Hepatocyte (in vitro differentiated cells): ENCODE results near the gene UBE2O.

Source experiments
- EZH2 ChIP-seq: fragments of 200-600 bp; sonication (generic); IDR thresholded peaks from 2 replicates; pipeline ENCODE4 v1.6.1; 2016; ENCODE audit warnings: antibody characterized with exemption, mild to moderate bottlenecking, borderline replicate concordance
- EZH2phosphoT487 ChIP-seq: fragments of 200-600 bp; sonication (generic); IDR thresholded peaks from one replicate; pipeline ENCODE4 v1.6.1; 2018; ENCODE audit warnings: antibody characterized with exemption, mild to moderate bottlenecking, low read depth, moderate library complexity; ENCODE audit not compliant: unreplicated experiment, severe bottlenecking
- TF ChIP-seq, protein P1 (sequence below): fragments of 200-600 bp; sonication (generic); IDR thresholded peaks from 2 replicates; pipeline ENCODE4 v1.5.1; 2016; ENCODE audit warnings: antibody characterized with exemption, mild to moderate bottlenecking; ENCODE audit not compliant: poor library complexity

DNA sequence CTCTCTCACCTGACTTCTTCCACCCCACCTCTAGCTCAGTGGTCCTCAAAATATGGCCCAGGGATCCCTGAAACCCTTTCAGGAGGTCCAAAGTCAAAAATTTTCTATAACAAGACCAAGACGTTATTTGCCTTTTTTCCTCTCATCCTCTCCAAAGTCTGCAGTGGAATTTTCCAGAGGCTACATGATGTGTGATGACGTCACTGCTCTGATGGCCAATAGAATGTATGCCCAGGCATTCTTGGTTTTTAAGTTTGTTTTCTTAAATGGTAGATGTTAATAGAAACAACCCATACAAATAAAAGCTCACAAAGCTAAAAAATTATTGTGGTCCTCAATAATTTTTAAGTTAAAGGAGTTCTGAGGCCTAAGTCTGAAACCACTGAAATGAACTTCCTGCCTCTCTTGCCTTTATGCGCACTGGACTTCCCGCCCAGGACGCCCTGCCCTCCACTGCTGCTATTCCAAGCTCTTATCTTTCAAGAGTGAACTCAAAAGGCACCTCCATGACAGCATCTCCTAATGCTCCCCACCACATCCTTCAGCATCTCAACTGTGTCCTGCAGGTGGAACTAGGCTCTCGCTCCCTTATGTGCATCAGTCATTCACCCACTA is 13.5 kb downstream of the UBE2O start:
- TF ChIP-seq, protein P1, sequence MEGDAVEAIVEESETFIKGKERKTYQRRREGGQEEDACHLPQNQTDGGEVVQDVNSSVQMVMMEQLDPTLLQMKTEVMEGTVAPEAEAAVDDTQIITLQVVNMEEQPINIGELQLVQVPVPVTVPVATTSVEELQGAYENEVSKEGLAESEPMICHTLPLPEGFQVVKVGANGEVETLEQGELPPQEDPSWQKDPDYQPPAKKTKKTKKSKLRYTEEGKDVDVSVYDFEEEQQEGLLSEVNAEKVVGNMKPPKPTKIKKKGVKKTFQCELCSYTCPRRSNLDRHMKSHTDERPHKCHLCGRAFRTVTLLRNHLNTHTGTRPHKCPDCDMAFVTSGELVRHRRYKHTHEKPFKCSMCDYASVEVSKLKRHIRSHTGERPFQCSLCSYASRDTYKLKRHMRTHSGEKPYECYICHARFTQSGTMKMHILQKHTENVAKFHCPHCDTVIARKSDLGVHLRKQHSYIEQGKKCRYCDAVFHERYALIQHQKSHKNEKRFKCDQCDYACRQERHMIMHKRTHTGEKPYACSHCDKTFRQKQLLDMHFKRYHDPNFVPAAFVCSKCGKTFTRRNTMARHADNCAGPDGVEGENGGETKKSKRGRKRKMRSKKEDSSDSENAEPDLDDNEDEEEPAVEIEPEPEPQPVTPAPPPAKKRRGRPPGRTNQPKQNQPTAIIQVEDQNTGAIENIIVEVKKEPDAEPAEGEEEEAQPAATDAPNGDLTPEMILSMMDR, result no peak
- TF ChIP-seq EZH2phosphoT487, result no peak
- no peak for TF ChIP-seq EZH2
